GM12892 (cell line): Measurements from ENCODE around the gene PTPN4.
"Not testable (repeated sequence)": the region's sequence is repeated elsewhere in the genome, so short reads cannot be mapped to it uniquely, and the experiment has no call there.

ENCODE experiments used
- DNase-seq: peaks from one replicate; pipeline ENCODE4 v3.0.0; 2011; ENCODE audit not compliant: insufficient read length
- FAIRE-seq: peaks from 2 replicates; lab custom pipeline; 2011; peaks lifted over from hg19 to GRCh38; lab: Jason Lieb, UNC
- POLR2A ChIP-seq: IDR thresholded peaks from 2 replicates; pipeline ENCODE4 v1.6.1; 2011; ENCODE audit warnings: low read depth, low read length, control low read depth
- POLR2AphosphoS5 ChIP-seq: IDR thresholded peaks from 2 replicates; pipeline ENCODE4 v1.6.1; 2011; ENCODE audit warnings: low read depth, low read length, control low read depth
- TAF1 ChIP-seq: IDR thresholded peaks from 2 replicates; pipeline ENCODE4 v1.6.1; 2011; ENCODE audit warnings: low read depth, mild to moderate bottlenecking, control low read depth, low read length, borderline replicate concordance

The PTPN4 gene

GRCh38 chr2:119795309-119796303, 35.9 kb downstream of the PTPN4 start:
- no peak for DNase-seq
- TF ChIP-seq POLR2A, result no peak
- no peak for TF ChIP-seq TAF1
- no peak for FAIRE-seq

- no peak for FAIRE-seq
- DNase-seq, result no peak
- TF ChIP-seq POLR2AphosphoS5, result no peak
- TF ChIP-seq TAF1, result no peak
- TF ChIP-seq POLR2A, result no peak
Measured at GRCh38 chr2:119800376-119800902, 40.7 kb downstream of the PTPN4 start.

DNA sequence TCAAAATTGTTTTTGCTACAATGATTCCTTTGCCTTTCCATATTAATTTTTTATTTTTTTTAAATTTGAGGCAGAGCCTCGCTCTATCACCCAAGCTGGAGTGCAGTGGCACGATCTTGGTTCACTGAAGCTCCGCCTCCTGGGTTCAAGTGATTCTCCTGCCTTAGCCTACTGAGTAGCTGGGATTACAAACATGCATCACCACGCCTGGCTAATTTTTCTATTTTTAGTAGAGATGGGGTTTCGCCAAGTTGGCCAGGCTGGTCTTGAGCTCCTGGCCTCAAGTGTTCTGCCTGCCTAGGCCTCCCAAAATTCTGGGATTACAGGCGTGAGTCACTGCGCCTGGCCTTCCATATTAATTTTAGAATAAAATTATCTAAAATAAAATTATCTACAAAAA, 41.3 kb downstream of the PTPN4 start:
- DNase-seq, result no peak
- FAIRE-seq, result no peak
- TF ChIP-seq TAF1 (no peak), POLR2A (no peak), POLR2AphosphoS5 (no peak)

- FAIRE-seq, result not testable (repeated sequence)
Measured at GRCh38 chr2:119801989-119802388, 42.3 kb downstream of the PTPN4 start.

GRCh38 chr2:119803101-119803500, 43.4 kb downstream of the PTPN4 start:
- no peak for FAIRE-seq
- TF ChIP-seq POLR2A, result no peak
- no peak for TF ChIP-seq POLR2AphosphoS5
- no peak for TF ChIP-seq TAF1
- no peak for DNase-seq

More at GRCh38 chr2:119801989-119802388, 42.3 kb downstream of the PTPN4 start:
- DNase-seq, result not testable (repeated sequence)

- not testable (repeated sequence) for DNase-seq, FAIRE-seq
Measured at GRCh38 chr2:119804409-119804808, 44.7 kb downstream of the PTPN4 start.

DNA sequence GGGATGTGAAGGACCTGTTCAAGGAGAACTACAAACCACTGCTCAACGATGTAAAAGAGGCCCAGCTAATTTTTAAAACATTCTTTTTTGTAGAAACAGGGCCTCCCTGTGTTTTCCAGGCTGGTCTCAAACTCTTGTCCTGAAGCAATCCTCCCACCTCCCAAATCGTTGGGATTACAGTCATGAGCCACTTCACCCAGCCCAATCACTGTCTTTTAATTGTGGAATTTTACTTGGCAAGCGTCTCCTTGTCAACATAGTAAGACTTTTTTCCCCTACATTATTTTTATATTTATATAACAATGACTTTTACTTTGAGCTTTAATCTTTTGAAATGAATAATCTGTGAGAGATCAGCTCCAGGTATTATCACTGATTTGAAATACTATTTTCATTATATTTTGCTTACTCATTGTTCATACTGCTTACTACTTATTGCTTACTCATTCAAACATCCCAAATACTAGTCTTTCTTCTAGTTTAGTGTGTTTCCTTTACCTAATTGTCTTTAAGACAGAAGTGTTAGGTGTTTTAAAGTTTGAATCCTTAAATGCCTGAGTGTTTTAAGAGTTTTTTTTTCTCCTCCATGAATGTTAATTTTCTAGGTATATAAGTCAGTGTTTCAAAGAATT, 48.9 kb downstream of the PTPN4 start:
- no peak for TF ChIP-seq POLR2AphosphoS5
- TF ChIP-seq POLR2A, result no peak
- no peak for TF ChIP-seq TAF1
- FAIRE-seq, result no peak
- no peak for DNase-seq

- no peak for FAIRE-seq
- DNase-seq, result no peak
- TF ChIP-seq TAF1, result no peak
- TF ChIP-seq POLR2A, result no peak
- TF ChIP-seq POLR2AphosphoS5, result no peak
Measured at GRCh38 chr2:119809339-119810048, 49.8 kb downstream of the PTPN4 start.

DNA sequence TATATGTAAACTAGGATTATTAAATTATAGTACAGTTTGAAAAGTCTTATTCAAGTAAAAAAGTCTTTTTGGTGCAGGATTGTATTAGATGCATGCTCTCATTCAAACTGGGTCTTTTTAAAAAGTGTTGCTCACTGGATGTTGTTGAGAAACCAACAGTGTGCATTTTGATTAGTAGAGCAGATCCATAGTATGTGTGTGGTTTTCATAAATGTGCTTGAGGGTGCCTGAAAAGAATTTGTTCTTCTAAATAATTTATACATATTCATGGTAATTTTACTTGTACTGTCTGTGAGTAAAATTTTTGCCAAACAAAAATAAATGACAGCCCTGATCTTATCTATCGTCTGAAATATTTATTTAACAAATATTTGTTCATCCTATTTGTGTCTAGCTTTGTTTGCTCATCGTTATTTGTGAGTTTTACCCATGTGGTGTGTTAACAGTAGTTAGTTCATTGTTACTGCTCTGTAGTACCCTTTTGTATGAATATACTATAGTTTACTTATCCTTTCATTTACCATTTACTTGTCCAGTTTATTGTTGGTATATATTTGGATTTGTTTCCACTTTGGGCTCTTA, 50.4 kb downstream of the PTPN4 start:
- FAIRE-seq, result no peak
- TF ChIP-seq TAF1, result no peak

DNA sequence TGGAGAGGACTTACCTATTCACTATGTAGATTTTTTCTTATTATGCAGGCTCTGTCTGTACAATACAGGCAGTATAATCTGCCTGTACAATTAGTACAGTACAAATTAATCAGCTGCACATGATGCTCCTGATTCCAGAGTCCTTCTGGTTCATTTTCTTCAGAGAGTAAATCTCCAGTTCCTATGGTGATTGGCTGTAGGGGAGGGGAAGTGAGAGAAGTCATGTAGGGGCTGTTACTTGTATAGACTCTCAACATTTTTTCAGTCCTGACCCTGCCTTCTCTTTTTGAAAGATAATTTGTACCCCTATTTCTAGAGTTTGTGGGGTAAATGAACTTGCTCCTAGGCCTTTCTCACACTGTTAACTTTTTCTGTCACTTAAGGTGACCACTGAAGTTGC, 54.5 kb downstream of the PTPN4 start:
- FAIRE-seq, result no peak
- TF ChIP-seq TAF1, result no peak
- TF ChIP-seq POLR2A, result no peak
- TF ChIP-seq POLR2AphosphoS5, result no peak
- no peak for DNase-seq

More for the DNA sequence above, 50.4 kb downstream of the PTPN4 start:
- no peak for DNase-seq

DNA sequence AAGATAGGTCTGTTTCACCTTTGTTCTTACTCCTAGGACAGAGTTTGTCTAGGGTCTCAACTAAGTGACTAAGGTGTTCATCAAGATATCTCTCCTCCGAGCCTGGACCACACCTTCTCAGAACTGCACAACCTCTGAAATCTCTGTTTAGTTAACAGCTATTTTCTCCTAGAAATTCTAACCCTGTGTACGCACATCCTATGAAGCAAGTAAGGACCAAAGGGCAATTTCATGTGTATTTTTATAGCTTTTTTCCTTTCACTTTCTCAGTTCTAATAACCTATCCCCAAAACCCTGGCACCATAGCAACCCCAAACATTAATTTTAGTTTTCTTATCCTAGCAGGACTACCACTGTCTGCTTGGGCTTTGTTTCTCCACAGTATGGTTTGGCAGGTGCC, 59.1 kb downstream of the PTPN4 start:
- FAIRE-seq, result no peak
- TF ChIP-seq TAF1 (no peak), POLR2A (no peak)
- DNase-seq, result no peak
